Suprapubic skin (tissue), 4 donors: ENCODE results near the gene SRPRB. TPM values are rescaled to one million over a fixed set of nuclear protein-coding genes. Genes with fewer than 3 reads are reported as not detected.

Experiments
- DNase-seq, 2 donors: peaks; one replicate each; pipeline ENCODE4 v3.0.0-alpha.2; 2019; ENCODE audit warnings: low spot score in 2 of 2
- H3K27ac ChIP-seq: fragments of 200-600 bp; sonication (generic); one replicate; pipeline ENCODE4 v1.5.1; 2019
- H3K27me3 ChIP-seq: fragments of 200-600 bp; sonication (generic); one replicate; pipeline ENCODE4 v1.5.1; 2019
- H3K36me3 ChIP-seq: fragments of 200-600 bp; sonication (generic); one replicate; pipeline ENCODE4 v1.5.1; 2019
- H3K4me1 ChIP-seq: fragments of 200-600 bp; sonication (generic); one replicate; pipeline ENCODE4 v1.5.1; 2019
- H3K4me3 ChIP-seq: fragments of 200-600 bp; sonication (generic); one replicate; pipeline ENCODE4 v1.5.1; 2019; ENCODE audit warnings: mild to moderate bottlenecking
- H3K9me3 ChIP-seq: fragments of 200-600 bp; sonication (generic); one replicate; pipeline ENCODE4 v1.5.1; 2019
- CTCF ChIP-seq, 2 donors: fragments of 200-600 bp in 1 of 2; fragments of 450-650 bp in 1 of 2; sonication (generic) in 1 of 2; IDR thresholded peaks; one replicate each; pipeline ENCODE4 v1.5.1; 2016 to 2019; ENCODE audit warnings: antibody characterized with exemption in 2 of 2, mild to moderate bottlenecking in 1 of 2, moderate library complexity in 1 of 2
- EP300 ChIP-seq: sonication (generic); formaldehyde crosslinking; IDR thresholded peaks from one replicate; pipeline ENCODE4 v1.6.1; 2017; ENCODE audit warnings: antibody characterized with exemption
- POLR2A ChIP-seq, 2 donors: fragments of 450-650 bp; IDR thresholded peaks; one replicate each; pipeline ENCODE4 v1.6.1; 2017; ENCODE audit warnings: antibody characterized with exemption in 2 of 2, mild to moderate bottlenecking in 2 of 2, moderate library complexity in 2 of 2
- POLR2AphosphoS5 ChIP-seq, 3 donors: sonication (generic); formaldehyde crosslinking; IDR thresholded peaks; one replicate each; pipeline ENCODE4 v1.6.1; 2017; ENCODE audit warnings: antibody characterized with exemption in 3 of 3
- WGBS: methylation state at CpG from one replicate; pipeline ENCODE4 v1.1.5; 2018; 5-methylcytosine and 5-hydroxymethylcytosine counted together
- total RNA-seq, 4 donors: library from RNA; depleted of rRNA; stranded (reverse); fragments of >200 nt; gene quantifications; one replicate each; pipeline ENCODE4 v1.1.0, GENCODE V29; 2016

SRPRB gene
- total RNA-seq, 4 donors from 2014 or later, result 21.1 to 36.5 (median 23.8) TPM

GRCh38 chr3:133833880-133834620 lies 28.4 kb downstream of the SRPRB start:
- H3K9me3 ChIP-seq, result no peaks in the 10 kb centered on the region
- 91% methylated on average over 12 of the region's 13 CpGs for WGBS
- TF ChIP-seq POLR2A (IDR thresholded peaks at IDR 0.05), result no peak
- TF ChIP-seq EP300, result no peak
- no peak for TF ChIP-seq POLR2AphosphoS5 (IDR thresholded peaks at IDR 0.05)
- TF ChIP-seq CTCF (IDR thresholded peaks at IDR 0.05), result no peak
- no peaks in the 10 kb centered on the region for H3K4me1 ChIP-seq
- no peak for DNase-seq
- H3K27me3 ChIP-seq, result no peaks in the 10 kb centered on the region
- H3K4me3 ChIP-seq, result no peak overlapping the region
- no peaks in the 10 kb centered on the region for H3K36me3 ChIP-seq
- no peak overlapping the region for H3K27ac ChIP-seq

DNA sequence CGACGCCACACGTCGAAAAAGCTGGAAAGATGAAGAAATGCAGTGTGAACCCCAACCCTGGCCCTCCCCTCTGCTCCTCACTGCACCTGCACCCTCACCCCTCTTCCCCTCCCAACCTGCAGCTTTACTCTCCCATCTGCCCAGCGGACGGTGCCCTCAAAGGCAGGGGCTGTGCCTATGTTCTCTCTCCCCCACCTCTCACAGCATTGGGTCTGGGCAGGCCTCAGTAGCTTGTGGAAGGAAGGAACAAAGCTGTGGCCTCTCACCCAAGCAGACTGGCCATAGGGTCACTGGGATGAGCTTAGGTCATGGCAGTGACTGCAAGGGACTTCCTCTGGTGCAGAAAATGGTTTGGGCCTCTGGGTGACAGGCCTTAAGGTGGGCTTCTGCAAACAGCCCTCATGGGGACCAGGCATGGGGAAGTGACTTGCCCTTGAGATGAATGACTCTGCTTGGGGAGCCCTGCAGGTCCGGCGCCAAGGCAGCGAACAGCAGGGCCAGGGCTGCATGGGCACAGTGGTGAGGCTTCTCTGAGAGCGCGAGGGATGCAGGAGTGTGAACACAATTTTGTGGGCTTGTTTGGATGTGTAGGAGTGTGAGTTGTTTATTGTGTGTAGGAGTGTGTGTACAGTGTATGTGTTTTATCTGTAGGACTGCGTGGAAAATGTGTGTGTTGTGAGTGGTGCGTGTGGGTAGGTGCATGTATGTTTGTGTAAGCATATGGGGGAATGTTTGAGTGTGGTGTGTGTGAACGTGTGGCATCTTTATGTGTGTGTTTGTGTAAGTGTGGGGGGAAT lies 29.2 kb downstream of the SRPRB start:
- 91% methylated on average over 14 of the region's 14 CpGs for WGBS
- no peak overlapping the region for H3K27ac ChIP-seq
- no peak for DNase-seq
- H3K36me3 ChIP-seq, result no peaks in the 10 kb centered on the region
- H3K9me3 ChIP-seq, result no peaks in the 10 kb centered on the region
- no peak overlapping the region for H3K4me3 ChIP-seq
- H3K27me3 ChIP-seq, result no peaks in the 10 kb centered on the region
- TF ChIP-seq POLR2AphosphoS5 (IDR thresholded peaks at IDR 0.05), result no peak
- no peak for TF ChIP-seq CTCF (IDR thresholded peaks at IDR 0.05)
- no peak for TF ChIP-seq POLR2A (IDR thresholded peaks at IDR 0.05)
- no peak for TF ChIP-seq EP300
- no peaks in the 10 kb centered on the region for H3K4me1 ChIP-seq

- Histone ChIP-seq H3K4me1 (no peaks in the 10 kb centered on the region), H3K9me3 (no peaks in the 10 kb centered on the region), H3K36me3 (no peaks in the 10 kb centered on the region), H3K27ac (no peak overlapping the region), H3K4me3 (no peak overlapping the region), H3K27me3 (no peaks in the 10 kb centered on the region)
- WGBS, result 91% methylated on average over 3 of the region's 3 CpGs
- TF ChIP-seq EP300 (no peak), POLR2A (IDR thresholded peaks at IDR 0.05) (no peak), POLR2AphosphoS5 (IDR thresholded peaks at IDR 0.05) (no peak), CTCF (IDR thresholded peaks at IDR 0.05) (no peak)
- DNase-seq, result no peak
These were observed 29.8 kb downstream of the SRPRB start for GRCh38 chr3:133835418-133835743.

DNA sequence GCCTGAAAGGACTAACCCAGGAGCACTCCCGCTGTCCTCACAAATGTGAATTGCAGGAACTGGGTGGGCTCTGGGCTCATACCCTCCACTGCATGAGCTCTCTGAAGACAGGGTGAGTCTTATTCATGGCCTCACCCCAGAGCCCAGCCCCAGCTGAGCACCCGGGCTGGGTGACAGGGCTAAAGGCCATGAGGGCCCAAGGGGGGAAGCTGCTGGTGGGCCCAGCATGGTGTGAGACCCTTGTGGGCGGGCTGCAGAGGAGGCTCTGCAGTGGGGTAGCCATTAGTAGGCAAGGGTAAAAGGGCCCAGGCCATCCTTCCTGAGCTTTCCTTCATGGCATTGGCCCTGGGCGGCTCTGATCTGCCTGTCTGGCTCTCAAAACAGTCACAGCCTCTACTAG lies 30.3 kb downstream of the SRPRB start:
- Histone ChIP-seq H3K27me3 (no peaks in the 10 kb centered on the region), H3K9me3 (no peaks in the 10 kb centered on the region), H3K4me3 (no peak overlapping the region), H3K27ac (no peak overlapping the region), H3K36me3 (no peaks in the 10 kb centered on the region), H3K4me1 (no peaks in the 10 kb centered on the region)
- peak in 1 of 2 donors; percentile 58 for DNase-seq
- TF ChIP-seq POLR2AphosphoS5 (IDR thresholded peaks at IDR 0.05), result no peak
- TF ChIP-seq POLR2A (IDR thresholded peaks at IDR 0.05), result no peak
- TF ChIP-seq CTCF (IDR thresholded peaks at IDR 0.05), result no peak
- TF ChIP-seq EP300, result no peak
- WGBS, result 100% methylated on average over 3 of the region's 4 CpGs

GRCh38 chr3:133836497-133837158 lies 31.0 kb downstream of the SRPRB start:
- no peaks in the 10 kb centered on the region for H3K9me3 ChIP-seq
- no peak overlapping the region for H3K27ac ChIP-seq
- H3K36me3 ChIP-seq, result no peaks in the 10 kb centered on the region
- DNase-seq, result peak in 1 of 2 donors; percentile 49
- no peaks in the 10 kb centered on the region for H3K4me1 ChIP-seq
- WGBS, result 77% methylated on average over 5 of the region's 6 CpGs
- H3K27me3 ChIP-seq, result no peaks in the 10 kb centered on the region
- H3K4me3 ChIP-seq, result no peak overlapping the region
- TF ChIP-seq EP300 (no peak), POLR2A (IDR thresholded peaks at IDR 0.05) (no peak), CTCF (IDR thresholded peaks at IDR 0.05) (no peak)
